H1 (cell line): ENCODE data around the gene SH3D19. TPM values are rescaled to one million over a fixed set of nuclear protein-coding genes. Genes with fewer than 3 reads are reported as not detected.

ENCODE experiments used
- CTCF ChIA-PET: fragments of 300-600 bp; sonication (Branson Sonifier 250); formaldehyde crosslinking; loops from one replicate; lab custom pipeline; 2021; ENCODE audit not compliant: partially characterized antibody; lab: Charles Lee
- POLR2A ChIA-PET: fragments of 300-600 bp; sonication (Branson Sonifier 250); formaldehyde crosslinking; loops from one replicate; lab custom pipeline; 2021; ENCODE audit warnings: inconsistent platforms; ENCODE audit not compliant: partially characterized antibody; lab: Charles Lee
- DNase-seq, 2 experiments: peaks; one replicate each; pipeline versions ENCODE4 v3.0.0 to v3.0.0-alpha.2; 2010 to 2022; ENCODE audit warnings: low spot score in 2 of 2, low read depth in 1 of 2, mixed read lengths in 1 of 2
- FAIRE-seq: peaks from 2 replicates; lab custom pipeline; 2011; peaks lifted over from hg19 to GRCh38; lab: Jason Lieb, UNC
- H2AFZ ChIP-seq: 2 replicates; pipeline ENCODE4 v1.8.1; 2012; ENCODE audit warnings: low read length, inconsistent platforms
- H2AK5ac ChIP-seq: 2 replicates; pipeline ENCODE4 v1.6.1; 2013; ENCODE audit warnings: low read depth, low read length
- H2BK120ac ChIP-seq: replicated peaks from 2 replicates; pipeline ENCODE3; 2013; ENCODE audit warnings: low read depth, low read length, inconsistent platforms
- H2BK12ac ChIP-seq: 2 replicates; pipeline ENCODE4 v1.6.1; 2013; ENCODE audit warnings: low read depth, low read length
- H2BK15ac ChIP-seq: 2 replicates; pipeline ENCODE4 v1.6.1; 2013; ENCODE audit warnings: low read length
- H2BK20ac ChIP-seq: 2 replicates; pipeline ENCODE4 v1.6.1; 2013; ENCODE audit warnings: low read length
- H2BK5ac ChIP-seq: 2 replicates; pipeline ENCODE4 v1.6.1; 2013; ENCODE audit warnings: low read depth, low read length
- H3K14ac ChIP-seq: 2 replicates; pipeline ENCODE4 v1.6.1; 2013; ENCODE audit warnings: inconsistent platforms; ENCODE audit not compliant: insufficient read length
- H3K18ac ChIP-seq: 2 replicates; pipeline ENCODE4 v1.6.1; 2013; ENCODE audit warnings: low read length; ENCODE audit errors: extremely low read depth
- H3K23ac ChIP-seq: 2 replicates; pipeline ENCODE4 v1.6.1; 2013; ENCODE audit warnings: inconsistent platforms; ENCODE audit not compliant: insufficient read length
- H3K23me2 ChIP-seq: 2 replicates; pipeline ENCODE4 v1.6.1; 2013; ENCODE audit warnings: low read depth, low read length
- H3K27ac ChIP-seq: 2 replicates; pipeline ENCODE4 v1.6.1; 2011; ENCODE audit warnings: low read depth, low read length, inconsistent platforms
- H3K27me3 ChIP-seq, 4 experiments: replicated peaks in 1 of 4; 1 replicate in 1 of 4; 2 replicates in 3 of 4; pipeline versions ENCODE4 v1.6.1 to v1.8.1; 2011 to 2013; ENCODE audit warnings: low read length in 3 of 4, mild to moderate bottlenecking in 3 of 4, inconsistent platforms in 2 of 4, mixed read lengths in 2 of 4, moderate library complexity in 1 of 4; ENCODE audit not compliant: control insufficient read depth in 3 of 4, insufficient read depth in 3 of 4; ENCODE audit errors: extremely low read depth in 1 of 4
- H3K36me3 ChIP-seq, 4 experiments: 2 replicates each; pipeline versions ENCODE4 v1.6.1 to v1.8.1; 2011 to 2013; ENCODE audit warnings: mild to moderate bottlenecking in 4 of 4, low read length in 3 of 4, moderate library complexity in 2 of 4, control low read depth in 1 of 4, inconsistent platforms in 1 of 4; ENCODE audit not compliant: insufficient read depth in 4 of 4, control insufficient read depth in 2 of 4
- H3K4ac ChIP-seq: replicated peaks from 2 replicates; pipeline ENCODE3; 2013; ENCODE audit warnings: low read length, low read depth, mixed read lengths, inconsistent platforms; ENCODE audit not compliant: insufficient read length
- H3K4me1 ChIP-seq, 4 experiments: replicated peaks in 1 of 4; 1 replicate in 1 of 4; 2 replicates in 3 of 4; pipeline versions ENCODE4 v1.6.1 to v1.8.1; 2011 to 2013; ENCODE audit warnings: low read length in 3 of 4, inconsistent platforms in 2 of 4, mixed read lengths in 1 of 4; ENCODE audit not compliant: insufficient read depth in 4 of 4, control insufficient read depth in 3 of 4
- H3K4me2 ChIP-seq, 2 experiments: 2 replicates each; pipeline versions ENCODE4 v1.6.1 to v1.8.1; 2011 to 2013; ENCODE audit warnings: low read depth in 2 of 2, low read length in 2 of 2, control low read depth in 1 of 2, inconsistent platforms in 1 of 2, mild to moderate bottlenecking in 1 of 2; ENCODE audit not compliant: insufficient read depth in 1 of 2
- H3K4me3 ChIP-seq, 4 experiments: fragments of 200-600, 300-600 bp in 1 of 4; sonication (generic), shearing (Covaris generic), sonication (Bioruptor Twin) in 1 of 4; 2 replicates each; pipeline versions ENCODE4 v1.5.1 to v1.8.1; 2011 to 2016; ENCODE audit warnings: low read length in 4 of 4, low read depth in 3 of 4, control low read depth in 2 of 4, inconsistent platforms in 2 of 4, mild to moderate bottlenecking in 2 of 4, mixed read lengths in 1 of 4, moderate library complexity in 1 of 4; ENCODE audit not compliant: insufficient read depth in 2 of 4; ENCODE audit errors: extremely low read depth in 1 of 4
- H3K56ac ChIP-seq: replicated peaks from 2 replicates; pipeline ENCODE3; 2013; ENCODE audit warnings: low read depth, mild to moderate bottlenecking, mixed read lengths, low read length, inconsistent platforms; ENCODE audit not compliant: insufficient read length
- H3K79me1 ChIP-seq: 2 replicates; pipeline ENCODE4 v1.6.1; 2013; ENCODE audit warnings: low read depth, low read length, control low read depth
- H3K79me2 ChIP-seq, 2 experiments: 2 replicates each; pipeline versions ENCODE4 v1.6.1 to v1.8.1; 2012 to 2013; ENCODE audit warnings: low read length in 2 of 2, mild to moderate bottlenecking in 2 of 2, inconsistent platforms in 1 of 2; ENCODE audit not compliant: insufficient read depth in 2 of 2, control insufficient read depth in 1 of 2
- H3K9ac ChIP-seq, 4 experiments: replicated peaks in 1 of 4; 1 replicate in 1 of 4; 2 replicates in 3 of 4; pipeline versions ENCODE4 v1.6.1 to v1.8.1; 2011 to 2013; ENCODE audit warnings: low read depth in 3 of 4, low read length in 3 of 4, control low read depth in 2 of 4, mild to moderate bottlenecking in 2 of 4, moderate library complexity in 2 of 4, inconsistent platforms in 1 of 4; ENCODE audit errors: extremely low read depth in 1 of 4
- H3K9me3 ChIP-seq, 2 experiments: 2 replicates each; pipeline versions ENCODE4 v1.6.1 to v1.8.1; 2012 to 2013; ENCODE audit warnings: mild to moderate bottlenecking in 2 of 2, moderate library complexity in 2 of 2, control low read depth in 1 of 2, inconsistent platforms in 1 of 2, low read depth in 1 of 2, low read length in 1 of 2, mixed read lengths in 1 of 2; ENCODE audit not compliant: insufficient read depth in 2 of 2
- H4K20me1 ChIP-seq, 2 experiments: replicated peaks in 1 of 2; 2 replicates each; pipeline versions ENCODE3 to v1.8.1; 2011 to 2013; ENCODE audit warnings: inconsistent platforms in 2 of 2, low read length in 2 of 2, mild to moderate bottlenecking in 1 of 2; ENCODE audit not compliant: insufficient read depth in 2 of 2, control insufficient read depth in 1 of 2
- H4K5ac ChIP-seq: 2 replicates; pipeline ENCODE4 v1.6.1; 2013; ENCODE audit warnings: low read length, low read depth, mixed read lengths, inconsistent platforms; ENCODE audit not compliant: insufficient read length
- H4K8ac ChIP-seq: 2 replicates; pipeline ENCODE4 v1.8.0; 2013; ENCODE audit warnings: mild to moderate bottlenecking, moderate library complexity, low read length, inconsistent platforms; ENCODE audit not compliant: insufficient read depth; ENCODE audit errors: extremely low read depth
- H4K91ac ChIP-seq: replicated peaks from 2 replicates; pipeline ENCODE3; 2013; ENCODE audit warnings: low read length, mixed read lengths, inconsistent platforms; ENCODE audit not compliant: insufficient read length
- CEBPB ChIP-seq: IDR thresholded peaks from 2 replicates; pipeline ENCODE4 v1.6.1; 2012; ENCODE audit warnings: low read depth, low read length
- CREB1 ChIP-seq: IDR thresholded peaks from 2 replicates; pipeline ENCODE4 v1.6.1; 2012; ENCODE audit warnings: inconsistent platforms
- JUND ChIP-seq: IDR thresholded peaks from 2 replicates; pipeline ENCODE4 v1.6.1; 2011; ENCODE audit warnings: mild to moderate bottlenecking, improper control_type of control experiment, low read length
- KDM5A ChIP-seq: fragments of 200-600 bp; IDR thresholded peaks from 2 replicates; pipeline ENCODE4 v1.7.1; 2012; ENCODE audit warnings: mild to moderate bottlenecking, low read length, inconsistent platforms, mixed read lengths
- POU5F1 ChIP-seq: IDR thresholded peaks from 2 replicates; pipeline ENCODE4 v1.6.1; 2011; ENCODE audit warnings: low read depth, mild to moderate bottlenecking, low read length, moderate library complexity
- SAP30 ChIP-seq: fragments of 300-600 bp; sonication (generic); IDR thresholded peaks from 2 replicates; pipeline ENCODE4 v1.7.1; 2012; ENCODE audit warnings: low read length, moderate library complexity, mild to moderate bottlenecking, inconsistent platforms; ENCODE audit not compliant: insufficient read depth, insufficient replicate concordance
- SUZ12 ChIP-seq: fragments of 200-600 bp; sonication (generic); IDR thresholded peaks from 2 replicates; pipeline ENCODE4 v1.6.1; 2012; ENCODE audit warnings: mild to moderate bottlenecking, inconsistent platforms, low read length, moderate library complexity, mixed read lengths
- YY1 ChIP-seq: IDR thresholded peaks from 2 replicates; pipeline ENCODE4 v1.6.1; 2011; ENCODE audit warnings: low read depth, mild to moderate bottlenecking, low read length
- WGBS, 2 experiments: shearing (Covaris generic) in 1 of 2; methylation state at CpG; one replicate each; pipeline versions ENCODE4 v1.1.6 to v1.1.7; 2013 to 2015; ENCODE audit warnings: low lambda C conversion rate in 2 of 2, mixed read lengths in 2 of 2, inconsistent platforms in 1 of 2, low coverage in 1 of 2, missing lambda C conversion rate in 1 of 2; ENCODE audit not compliant: insufficient replicate concordance in 2 of 2, insufficient coverage in 1 of 2, insufficient read length in 1 of 2; ENCODE audit errors: extremely low coverage in 1 of 2, missing lambda C conversion rate in 1 of 2; 5-methylcytosine and 5-hydroxymethylcytosine counted together
- polyA plus RNA-seq, 7 experiments: library from polyadenylated mRNA; depleted of rRNA in 3 of 7; stranded (reverse) in 5 of 7; unstranded in 2 of 7; fragments of >200 nt in 5 of 7; fragments of 200-250 nt in 2 of 7; gene quantifications; 1 replicate in 5 of 7; 2 replicates in 1 of 7; 4 replicates in 1 of 7; pipeline versions ENCODE4 v1.2.1 to v1.2.3, GENCODE V29; 2011 to 2013; ENCODE audit warnings: missing spikeins in 2 of 7, mixed read lengths in 2 of 7
- total RNA-seq: library from RNA; stranded (reverse); fragmentation: NEBNext Ultra II Directional; extraction: Animal tissue kit (Norgen Biotek cat#: 25700); gene quantifications from 2 replicates; pipeline ENCODE4 v1.2.1, GENCODE V29; 2021

SH3D19 gene
- total and polyA plus RNA-seq, 2 of the 8 experiments (the other 6 are each of a cell fraction or from before 2014, with no cell fraction given): 11.7 to 51.3 TPM

GRCh38 chr4:151091047-151091446, 234.4 kb downstream of the SH3D19 start:
- Histone ChIP-seq H2AFZ (no peak overlapping the region), H3K9ac (no peak overlapping the region), H3K14ac (no peak overlapping the region), H3K79me1 (no peaks in the 10 kb centered on the region), H3K79me2 (no peaks in the 10 kb centered on the region), H3K4me2 (no peak overlapping the region), H3K36me3 (no peaks in the 10 kb centered on the region), H3K4me1 (peaks cover 0 to 4% (median 3%) of the 10 kb centered on the region in 4 experiments; a peak in 1 of 7 replicates), H3K18ac (no peak overlapping the region), H3K9me3 (no peaks in the 10 kb centered on the region), H3K4ac (no peak overlapping the region), H3K27me3 (no peaks in the 10 kb centered on the region), H2BK20ac (no peak overlapping the region), H2BK5ac (no peak overlapping the region), H2BK15ac (no peak overlapping the region), H2BK120ac (no peak overlapping the region), H4K20me1 (no peaks in the 10 kb centered on the region), H4K5ac (no peak overlapping the region), H3K23ac (no peak overlapping the region), H4K91ac (no peak overlapping the region), H3K27ac (no peak overlapping the region), H2AK5ac (no peak overlapping the region), H3K4me3 (no peak overlapping the region), H3K23me2 (no peaks in the 10 kb centered on the region), H3K56ac (no peak overlapping the region), H2BK12ac (no peak overlapping the region), H4K8ac (no peak overlapping the region)
- no peak for FAIRE-seq
- 93% methylated on average over 2 of the region's 2 CpGs; no CpG with 5 or more reads in 1 of the 2 experiments for WGBS, 2 experiments
- no peak for DNase-seq
- ChIA-PET CTCF (no interaction called here), POLR2A (interaction anchor here (2.2 to 4.3 kb wide), 3 partner anchors 9 to 76 kb away, joined by 6 to 37 read pairs (median 7); partner anchors contain the start of genes LRBA and RPS3A)
- TF ChIP-seq SAP30 (no peak), YY1 (no peak), POU5F1 (no peak), CREB1 (no peak), KDM5A (no peak), SUZ12 (no peak), CEBPB (no peak), JUND (no peak)
